GM12865 (cell line): ENCODE results near the gene ZNF683.

Source experiments
- DNase-seq: peaks from one replicate; pipeline ENCODE4 v3.0.0; 2010; ENCODE audit warnings: low read depth
- H3K4me3 ChIP-seq: 2 replicates; pipeline ENCODE4 v1.5.1; 2011; ENCODE audit warnings: mild to moderate bottlenecking, low read depth, low read length, control low read depth
- TF ChIP-seq, protein P1 (sequence below): IDR thresholded peaks from 2 replicates; pipeline ENCODE4 v1.5.1; 2011; ENCODE audit warnings: low read length, control low read depth, low read depth, inconsistent platforms; ENCODE audit not compliant: insufficient read depth; ENCODE audit errors: missing control alignments

ZNF683 gene

DNA sequence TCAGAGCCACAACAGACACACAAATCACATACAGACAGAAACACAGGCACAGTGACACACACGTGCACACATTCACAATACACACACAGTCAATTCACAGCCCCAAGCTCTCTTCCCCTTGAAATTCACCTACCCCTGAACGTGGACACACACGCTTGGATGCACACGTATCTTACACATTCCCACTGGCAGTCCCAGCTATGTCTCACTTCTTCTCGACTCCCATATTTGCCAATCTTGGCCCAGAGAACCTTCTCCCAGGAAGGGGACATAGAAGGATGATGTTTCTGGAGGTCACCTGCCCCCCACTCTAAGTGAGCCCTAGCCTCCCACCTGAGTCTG, 20.2 kb downstream of the ZNF683 start:
- no peak overlapping the region for H3K4me3 ChIP-seq
- no peak for DNase-seq
- TF ChIP-seq, protein P1, sequence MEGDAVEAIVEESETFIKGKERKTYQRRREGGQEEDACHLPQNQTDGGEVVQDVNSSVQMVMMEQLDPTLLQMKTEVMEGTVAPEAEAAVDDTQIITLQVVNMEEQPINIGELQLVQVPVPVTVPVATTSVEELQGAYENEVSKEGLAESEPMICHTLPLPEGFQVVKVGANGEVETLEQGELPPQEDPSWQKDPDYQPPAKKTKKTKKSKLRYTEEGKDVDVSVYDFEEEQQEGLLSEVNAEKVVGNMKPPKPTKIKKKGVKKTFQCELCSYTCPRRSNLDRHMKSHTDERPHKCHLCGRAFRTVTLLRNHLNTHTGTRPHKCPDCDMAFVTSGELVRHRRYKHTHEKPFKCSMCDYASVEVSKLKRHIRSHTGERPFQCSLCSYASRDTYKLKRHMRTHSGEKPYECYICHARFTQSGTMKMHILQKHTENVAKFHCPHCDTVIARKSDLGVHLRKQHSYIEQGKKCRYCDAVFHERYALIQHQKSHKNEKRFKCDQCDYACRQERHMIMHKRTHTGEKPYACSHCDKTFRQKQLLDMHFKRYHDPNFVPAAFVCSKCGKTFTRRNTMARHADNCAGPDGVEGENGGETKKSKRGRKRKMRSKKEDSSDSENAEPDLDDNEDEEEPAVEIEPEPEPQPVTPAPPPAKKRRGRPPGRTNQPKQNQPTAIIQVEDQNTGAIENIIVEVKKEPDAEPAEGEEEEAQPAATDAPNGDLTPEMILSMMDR, result no peak

DNA sequence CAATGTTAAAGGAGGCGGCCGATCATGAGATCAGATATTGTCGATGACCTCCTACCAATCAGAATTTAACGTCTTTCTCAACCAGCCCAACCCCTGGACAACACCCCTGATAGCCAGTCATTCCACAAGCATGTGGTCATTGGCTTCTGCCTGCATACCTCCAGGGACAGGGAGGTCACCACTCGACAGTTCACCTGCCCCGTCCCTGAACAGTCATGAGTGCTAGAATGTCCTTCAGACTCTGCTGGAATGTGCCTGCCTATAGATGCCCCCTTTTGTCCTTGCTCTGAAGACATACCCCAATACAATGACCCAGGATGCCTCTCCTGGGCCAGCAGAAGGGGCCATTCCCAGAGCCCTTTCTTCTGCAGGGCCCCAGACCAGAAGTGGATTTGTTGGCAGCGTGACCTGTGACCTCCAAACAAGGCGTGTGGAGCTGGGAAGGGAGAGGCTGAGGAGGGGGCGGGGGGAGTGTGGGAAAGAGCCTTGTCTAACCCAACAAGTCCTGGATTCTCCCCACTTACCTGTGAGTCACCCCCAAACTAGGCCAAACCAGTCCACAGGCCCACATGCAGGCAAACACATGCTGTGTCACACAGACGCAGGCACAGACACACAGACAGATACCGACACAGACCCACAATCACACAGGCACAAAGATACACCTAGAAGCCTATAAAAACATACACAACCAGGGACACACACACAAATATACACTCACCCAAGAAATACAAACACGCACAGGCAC, 20.8 kb downstream of the ZNF683 start:
- no peak overlapping the region for H3K4me3 ChIP-seq
- no peak for DNase-seq
- TF ChIP-seq, protein P1, result no peak

DNA sequence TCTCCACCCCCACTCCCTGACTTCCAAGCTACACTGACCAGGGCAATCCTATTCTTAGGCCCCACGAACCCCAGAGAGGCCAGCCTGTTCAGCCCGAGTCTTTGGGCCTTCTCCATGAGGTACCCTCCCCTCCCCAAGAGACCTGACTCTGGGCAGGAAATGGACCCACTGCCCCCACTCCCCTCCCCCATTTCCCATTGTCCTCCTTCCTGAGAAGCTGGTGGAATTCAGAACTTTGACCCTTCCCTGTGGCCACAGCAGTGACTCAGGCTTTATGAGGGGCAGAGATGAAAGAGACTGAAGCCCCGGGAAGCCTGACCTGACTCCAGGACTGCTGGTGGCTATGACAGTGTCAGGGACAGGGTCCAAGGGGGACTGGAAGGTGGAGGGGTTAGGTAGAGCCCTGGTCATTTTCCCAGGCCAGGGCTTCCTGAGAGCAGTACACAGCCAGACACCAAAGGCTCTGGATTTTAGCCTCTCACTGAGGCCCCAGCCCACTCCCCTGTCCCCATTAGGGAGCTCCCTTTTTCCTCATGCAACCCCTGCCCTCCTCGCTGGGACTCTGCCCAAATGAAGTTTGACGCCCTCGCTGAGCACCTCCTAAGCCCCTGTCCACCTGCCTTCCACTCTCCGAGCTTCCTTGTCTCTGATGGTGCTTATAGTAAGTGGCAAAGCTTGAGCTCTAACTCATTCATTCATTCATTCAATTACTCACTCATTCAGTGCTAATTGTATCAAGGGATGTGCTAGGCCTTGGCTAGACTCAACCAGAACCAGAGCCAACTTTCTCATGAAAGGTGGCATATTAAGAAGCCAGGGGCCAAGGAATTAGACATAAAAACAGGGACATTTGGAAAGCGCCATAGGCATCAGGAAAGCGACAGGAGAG, 21.6 kb downstream of the ZNF683 start:
- no peak for DNase-seq
- TF ChIP-seq, protein P1, result no peak
- no peak overlapping the region for H3K4me3 ChIP-seq

DNA sequence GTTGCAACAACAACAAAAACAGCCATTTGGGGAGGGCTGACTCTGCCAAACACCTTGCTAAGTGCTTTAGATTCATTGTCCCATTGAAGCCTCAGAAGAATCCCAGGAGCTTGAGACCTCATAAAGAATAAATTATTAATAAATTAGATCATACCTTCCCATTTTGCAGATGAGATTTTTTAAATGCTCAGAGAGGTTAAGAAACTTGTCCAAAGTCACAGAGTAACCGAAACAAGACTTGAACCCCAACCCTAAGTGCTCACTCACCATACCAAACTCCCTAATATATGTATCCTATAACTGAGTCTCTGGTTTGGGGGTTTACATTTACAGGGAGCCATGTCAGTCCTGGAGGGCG, 22.2 kb downstream of the ZNF683 start:
- no peak overlapping the region for H3K4me3 ChIP-seq
- TF ChIP-seq, protein P1, result no peak

DNA sequence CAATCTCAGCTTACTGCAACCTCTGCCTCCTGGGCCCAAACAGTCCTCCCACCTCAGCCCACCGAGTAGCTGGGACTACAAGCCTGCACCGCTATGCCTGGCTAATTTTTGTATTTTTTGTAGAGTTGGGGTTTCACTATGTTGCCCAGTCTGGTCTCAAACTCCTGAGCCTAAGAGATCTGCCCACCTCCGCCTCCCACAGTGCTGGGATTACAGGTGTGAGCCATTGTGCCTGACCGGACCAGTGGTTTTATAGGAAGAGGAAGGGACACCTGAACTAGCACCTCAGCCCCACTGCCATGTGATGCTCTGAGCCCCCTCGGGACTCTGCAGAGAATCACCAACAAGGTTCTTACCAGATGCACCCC, 22.7 kb downstream of the ZNF683 start:
- no peak for DNase-seq
- TF ChIP-seq, protein P1, result no peak
- no peak overlapping the region for H3K4me3 ChIP-seq

More for the DNA sequence above, 22.2 kb downstream of the ZNF683 start:
- no peak for DNase-seq

DNA sequence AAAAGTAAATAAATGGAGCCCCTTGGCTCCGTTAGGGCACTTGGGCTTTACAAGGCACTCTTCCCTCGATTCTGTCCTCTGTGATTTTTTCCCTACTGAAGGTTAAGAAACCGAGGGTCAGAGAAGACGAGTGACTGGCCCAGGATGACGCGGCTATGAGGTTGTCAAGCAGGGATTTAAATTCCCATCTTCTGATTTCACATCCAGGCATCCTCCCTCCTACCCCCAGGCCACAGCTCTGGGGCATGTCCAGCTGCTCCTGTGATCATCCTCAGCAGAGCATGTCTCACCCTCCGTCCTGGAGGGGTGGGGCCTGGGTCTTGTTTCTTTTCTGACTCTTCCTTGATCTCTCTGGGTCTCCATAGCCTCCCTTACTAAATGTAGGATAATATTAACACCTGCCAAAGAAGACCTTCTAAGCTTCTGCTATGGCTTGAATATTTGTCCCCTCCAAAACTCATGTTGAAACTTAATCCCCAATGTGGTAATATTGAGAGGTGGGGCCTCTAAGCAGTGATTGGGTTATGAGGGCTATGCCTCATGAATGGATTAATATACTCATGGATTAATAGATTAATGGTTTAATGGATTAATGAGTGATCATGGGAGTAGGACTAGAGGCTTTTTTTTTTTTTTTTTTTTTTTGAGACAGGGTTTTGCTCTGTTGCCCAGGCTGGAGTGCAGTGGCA, 23.2 kb downstream of the ZNF683 start:
- TF ChIP-seq, protein P1, result no peak
- H3K4me3 ChIP-seq, result no peak overlapping the region
- DNase-seq, result no peak
